ENCODE measurements around the gene PPFIA4.

DNA sequence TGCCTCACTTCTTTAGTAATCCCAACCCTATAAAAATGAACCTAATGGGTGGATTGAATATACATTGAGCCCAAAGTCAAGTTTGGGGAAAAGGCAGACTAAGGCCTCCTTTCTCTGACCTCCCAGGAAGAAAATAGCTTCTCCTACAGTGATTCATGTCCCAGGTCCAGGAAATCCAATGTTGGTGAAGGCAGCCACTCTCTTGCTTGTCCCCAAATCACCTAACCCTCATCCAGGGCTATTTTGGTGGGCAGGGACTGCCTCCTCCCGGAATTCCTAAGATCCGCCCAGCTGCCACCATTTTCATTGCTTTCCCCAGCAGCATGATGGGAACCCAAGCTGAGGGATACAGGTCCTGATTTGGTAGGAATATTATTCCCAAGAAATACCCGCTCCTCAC, 51.1 kb downstream of the PPFIA4 start:
- TF ChIP-seq POLR2AphosphoS5 (IDR thresholded peaks at IDR 0.05; ENCODE audit: low read depth, low read length) (no peak), POLR2A (IDR thresholded peaks at IDR 0.05; ENCODE audit: low read depth, low read length) (no peak), SPI1 (IDR thresholded peaks at IDR 0.05; ENCODE audit: low read depth, low read length) (no peak)
